ENCODE data around the gene LMF1.

- TF ChIP-seq CTCF (conservative IDR thresholded peaks at IDR 0.05; ENCODE audit: low read length) (no peak), EZH2phosphoT487 (IDR thresholded peaks at IDR 0.05; ENCODE audit: borderline replicate concordance, low read depth, low read length) (no peak)
Measured at GRCh38 chr16:825341-826061, 145.3 kb downstream of the LMF1 start.

Data from OCI-LY7 (cell line).